HUES6 (cell line): Measurements from ENCODE around the gene OASL.
"Not testable (repeated sequence)": the region's sequence is repeated elsewhere in the genome, so short reads cannot be mapped to it uniquely, and the experiment has no call there.

Experiments
- H3K27ac ChIP-seq: 2 replicates; pipeline ENCODE4 v1.7.0; 2013; ENCODE audit warnings: low read depth, mild to moderate bottlenecking, low read length, inconsistent platforms
- H3K27me3 ChIP-seq: 2 replicates; pipeline ENCODE4 v1.6.1; 2013; ENCODE audit warnings: low read length; ENCODE audit not compliant: control insufficient read depth, insufficient read depth
- H3K36me3 ChIP-seq: 2 replicates; pipeline ENCODE4 v1.6.1; 2013; ENCODE audit warnings: low read length; ENCODE audit not compliant: control insufficient read depth, insufficient read depth
- H3K4me1 ChIP-seq: 2 replicates; pipeline ENCODE4 v1.6.1; 2013; ENCODE audit warnings: low read length; ENCODE audit not compliant: control insufficient read depth, insufficient read depth
- H3K4me3 ChIP-seq: 2 replicates; pipeline ENCODE4 v1.5.1; 2013; ENCODE audit warnings: low read depth, low read length
- H3K9ac ChIP-seq: one replicate; pipeline ENCODE4 v1.6.1; 2013; ENCODE audit warnings: mild to moderate bottlenecking, low read length
- H3K9me3 ChIP-seq: 2 replicates; pipeline ENCODE4 v1.6.1; 2013; ENCODE audit warnings: low read depth, low read length; ENCODE audit not compliant: control insufficient read depth, insufficient read depth

Gene OASL

GRCh38 chr12:121075911-121076310 lies 36.9 kb upstream of the OASL start:
- not testable (repeated sequence) for H3K27me3 ChIP-seq, H3K4me1 ChIP-seq, H3K36me3 ChIP-seq, H3K4me3 ChIP-seq, H3K27ac ChIP-seq, H3K9ac ChIP-seq
- peaks cover 26% of the 10 kb centered on the region for H3K9me3 ChIP-seq

- Histone ChIP-seq H3K4me3 (no peak overlapping the region), H3K27me3 (no peaks in the 10 kb centered on the region), H3K9me3 (peaks cover 20% of the 10 kb centered on the region), H3K9ac (no peak overlapping the region), H3K4me1 (no peaks in the 10 kb centered on the region), H3K36me3 (no peaks in the 10 kb centered on the region), H3K27ac (no peak overlapping the region)
Measured at GRCh38 chr12:121072147-121072546, 33.1 kb upstream of the OASL start.

GRCh38 chr12:121069206-121069605 lies 30.2 kb upstream of the OASL start:
- H3K4me3 ChIP-seq = no peak overlapping the region
- H3K36me3 ChIP-seq = no peaks in the 10 kb centered on the region
- H3K27ac ChIP-seq = no peak overlapping the region
- H3K4me1 ChIP-seq = no peaks in the 10 kb centered on the region
- H3K9ac ChIP-seq = no peak overlapping the region
- no peaks in the 10 kb centered on the region for H3K27me3 ChIP-seq
- peaks cover 16% of the 10 kb centered on the region for H3K9me3 ChIP-seq

- H3K9ac ChIP-seq = no peak overlapping the region
- H3K4me3 ChIP-seq = no peak overlapping the region
- H3K9me3 ChIP-seq = no peaks in the 10 kb centered on the region
- H3K27ac ChIP-seq = no peak overlapping the region
- 0 out of 2 replicates have a peak, but pooled peaks cover under 1% of the 10 kb centered on the region for H3K4me1 ChIP-seq
- H3K27me3 ChIP-seq = no peaks in the 10 kb centered on the region
- no peaks in the 10 kb centered on the region for H3K36me3 ChIP-seq
Measured at GRCh38 chr12:121065345-121065744, 26.3 kb upstream of the OASL start.

- not testable (repeated sequence) for H3K4me1 ChIP-seq, H3K36me3 ChIP-seq, H3K4me3 ChIP-seq, H3K27ac ChIP-seq, H3K9ac ChIP-seq, H3K27me3 ChIP-seq, H3K9me3 ChIP-seq
Measured at GRCh38 chr12:121064586-121064985, 25.5 kb upstream of the OASL start.

- no peak overlapping the region for H3K9ac ChIP-seq
- no peaks in the 10 kb centered on the region for H3K36me3 ChIP-seq
- H3K4me1 ChIP-seq = 0 out of 2 replicates have a peak, but pooled peaks cover 4% of the 10 kb centered on the region
- H3K9me3 ChIP-seq = no peaks in the 10 kb centered on the region
- no peak overlapping the region for H3K4me3 ChIP-seq
- no peak overlapping the region for H3K27ac ChIP-seq
- H3K27me3 ChIP-seq = no peaks in the 10 kb centered on the region
Measured at GRCh38 chr12:121064116-121064515, 25.1 kb upstream of the OASL start.

- Histone ChIP-seq H3K9ac (no peak overlapping the region), H3K9me3 (no peaks in the 10 kb centered on the region), H3K36me3 (no peaks in the 10 kb centered on the region), H3K27ac (no peak overlapping the region), H3K27me3 (no peaks in the 10 kb centered on the region), H3K4me3 (no peak overlapping the region), H3K4me1 (0 out of 2 replicates have a peak, but pooled peaks cover 4% of the 10 kb centered on the region)
Measured at GRCh38 chr12:121062391-121063045, 23.5 kb upstream of the OASL start.

- Histone ChIP-seq H3K9ac (no peak overlapping the region), H3K36me3 (no peaks in the 10 kb centered on the region)
Measured at GRCh38 chr12:121061831-121062230, 22.8 kb upstream of the OASL start.

GRCh38 chr12:121060149-121061001 lies 21.3 kb upstream of the OASL start:
- H3K9ac ChIP-seq = no peak overlapping the region
- H3K9me3 ChIP-seq = no peaks in the 10 kb centered on the region
- 0 out of 2 replicates have a peak, but pooled peaks cover 4% of the 10 kb centered on the region for H3K4me1 ChIP-seq
- no peaks in the 10 kb centered on the region for H3K27me3 ChIP-seq
- H3K4me3 ChIP-seq = peak overlapping the region; percentile 39
- H3K36me3 ChIP-seq = no peaks in the 10 kb centered on the region
- H3K27ac ChIP-seq = no peak overlapping the region

More at GRCh38 chr12:121061831-121062230, 22.8 kb upstream of the OASL start:
- Histone ChIP-seq H3K27ac (no peak overlapping the region), H3K9me3 (no peaks in the 10 kb centered on the region), H3K4me3 (no peak overlapping the region), H3K4me1 (0 out of 2 replicates have a peak, but pooled peaks cover 4% of the 10 kb centered on the region), H3K27me3 (no peaks in the 10 kb centered on the region)

- Histone ChIP-seq H3K9me3 (no peaks in the 10 kb centered on the region), H3K27me3 (no peaks in the 10 kb centered on the region), H3K4me1 (0 out of 2 replicates have a peak, but pooled peaks cover 4% of the 10 kb centered on the region), H3K4me3 (no peak overlapping the region), H3K36me3 (no peaks in the 10 kb centered on the region), H3K27ac (no peak overlapping the region), H3K9ac (no peak overlapping the region)
Measured at GRCh38 chr12:121059031-121059898, 20.2 kb upstream of the OASL start.
